Measurements from ENCODE around the gene HELZ. TPM values are rescaled to one million over a fixed set of nuclear protein-coding genes. Genes with fewer than 3 reads are reported as not detected.

The HELZ gene
- polyA plus RNA-seq, 3 donors = 24.8 to 44.1 (median 39.9) TPM

- Histone ChIP-seq H3K4me1 (ENCODE audit: control insufficient read depth in 1 of 2, insufficient read depth in 2 of 2, low read length in 2 of 2) (no peaks in the 10 kb centered on the region), H3K9me3 (replicated peaks in 1 of 2; ENCODE audit: control insufficient read depth in 1 of 2, insufficient read depth in 1 of 2, low read length in 2 of 2) (peaks cover 13 to 20% of the 10 kb centered on the region in 2 donors), H3K4me3 (replicated peaks in 1 of 3; ENCODE audit: low read depth in 2 of 3, low read length in 3 of 3) (no peak overlapping the region), H3K79me2 (ENCODE audit: insufficient read depth, low read length) (no peaks in the 10 kb centered on the region), H3K36me3 (replicated peaks in 1 of 2; ENCODE audit: control insufficient read depth in 1 of 2, insufficient read depth in 2 of 2, low read length in 2 of 2) (no peaks in the 10 kb centered on the region), H4K20me1 (ENCODE audit: insufficient read depth, low read length) (no peaks in the 10 kb centered on the region), H3K9ac (ENCODE audit: insufficient read depth, low read length, poor library complexity, severe bottlenecking) (no peak overlapping the region), H3K27ac (ENCODE audit: low read depth in 1 of 2, low read length in 2 of 2) (no peak overlapping the region), H3K4me2 (replicated peaks; ENCODE audit: extremely low read depth, low read length, poor library complexity, severe bottlenecking) (no peak overlapping the region), H3K27me3 (ENCODE audit: control insufficient read depth in 2 of 2, insufficient read depth in 2 of 2, low read length in 2 of 2) (no peaks in the 10 kb centered on the region), H2AFZ (ENCODE audit: insufficient read depth, low read depth, low read length, poor library complexity, severe bottlenecking) (no peak overlapping the region)
- intact Hi-C loops (cut with micrococcal nuclease) = no loop called here
- H3K36me3 Mint-ChIP-seq = no peaks in the 10 kb centered on the region
- no peak overlapping the region for H3K4me3 Mint-ChIP-seq
- H3K9me3 Mint-ChIP-seq = peaks cover 12 to 29% (median 28%) of the 10 kb centered on the region in 7 donors
- WGBS (ENCODE audit: insufficient coverage) = 100% methylated on average over 1 of the region's 5 CpGs
- no peaks in the 10 kb centered on the region for H3K4me1 Mint-ChIP-seq
- no peak for TF ChIP-seq CTCF (IDR thresholded peaks at IDR 0.05)
- no peak for DNase-seq
- peaks cover 0 to 2% (median 0%) of the 10 kb centered on the region in 3 donors for H3K27me3 Mint-ChIP-seq (ENCODE audit: low read depth in 3 of 3)
- no peak overlapping the region for H3K27ac Mint-ChIP-seq
Observed at GRCh38 chr17:67051837-67052236, 193.2 kb downstream of the HELZ start.

GRCh38 chr17:67051155-67051538 lies 193.8 kb downstream of the HELZ start:
- no peaks in the 10 kb centered on the region for H3K4me1 ChIP-seq (ENCODE audit: control insufficient read depth in 1 of 2, insufficient read depth in 2 of 2, low read length in 2 of 2)
- no peak overlapping the region for H3K4me3 Mint-ChIP-seq
- no peak overlapping the region for H3K27ac ChIP-seq (ENCODE audit: low read depth in 1 of 2, low read length in 2 of 2)
- H3K36me3 ChIP-seq (replicated peaks in 1 of 2; ENCODE audit: control insufficient read depth in 1 of 2, insufficient read depth in 2 of 2, low read length in 2 of 2) = no peaks in the 10 kb centered on the region
- no peaks in the 10 kb centered on the region for H4K20me1 ChIP-seq (ENCODE audit: insufficient read depth, low read length)
- 83% methylated on average over 2 of the region's 4 CpGs for WGBS (ENCODE audit: insufficient coverage)
- no peaks in the 10 kb centered on the region for H3K4me1 Mint-ChIP-seq
- no peak overlapping the region for H3K27ac Mint-ChIP-seq
- no peaks in the 10 kb centered on the region for H3K27me3 ChIP-seq (ENCODE audit: control insufficient read depth in 2 of 2, insufficient read depth in 2 of 2, low read length in 2 of 2)
- no peak for DNase-seq
- H3K9ac ChIP-seq (ENCODE audit: insufficient read depth, low read length, poor library complexity, severe bottlenecking) = no peak overlapping the region
- H3K27me3 Mint-ChIP-seq (ENCODE audit: low read depth in 3 of 3) = peaks cover 0 to 4% (median 4%) of the 10 kb centered on the region in 3 donors
- H3K4me3 ChIP-seq (replicated peaks in 1 of 3; ENCODE audit: low read depth in 2 of 3, low read length in 3 of 3) = no peak overlapping the region
- intact Hi-C loops (cut with micrococcal nuclease) = no loop called here
- no peaks in the 10 kb centered on the region for H3K36me3 Mint-ChIP-seq
- H3K79me2 ChIP-seq (ENCODE audit: insufficient read depth, low read length) = no peaks in the 10 kb centered on the region
- H2AFZ ChIP-seq (ENCODE audit: insufficient read depth, low read depth, low read length, poor library complexity, severe bottlenecking) = no peak overlapping the region
- H3K9me3 ChIP-seq (replicated peaks in 1 of 2; ENCODE audit: control insufficient read depth in 1 of 2, insufficient read depth in 1 of 2, low read length in 2 of 2) = peaks cover 13 to 20% of the 10 kb centered on the region in 2 donors
- H3K4me2 ChIP-seq (replicated peaks; ENCODE audit: extremely low read depth, low read length, poor library complexity, severe bottlenecking) = no peak overlapping the region
- peaks cover 12 to 30% (median 28%) of the 10 kb centered on the region in 7 donors for H3K9me3 Mint-ChIP-seq
- no peak for TF ChIP-seq CTCF (IDR thresholded peaks at IDR 0.05)

Measured in CD14-positive monocyte (primary cell).